HG03159 (cell line): Measurements from ENCODE around the gene ADNP2.
A peak's percentile ranks its signal among the peaks of the same experiment; 100 is the strongest.
"Not testable (repeated sequence)": the region's sequence is repeated elsewhere in the genome, so short reads cannot be mapped to it uniquely, and the experiment has no call there.

Experiments
- ATAC-seq: cut with Tn5 transposase; IDR thresholded peaks from one replicate; pipeline ENCODE4 v1.9.1; 2021; ENCODE audit warnings: mild to moderate bottlenecking, moderate library complexity; ENCODE audit not compliant: unreplicated experiment

Gene ADNP2

GRCh38 chr18:80145196-80145804 is 36.2 kb downstream of the ADNP2 start:
- ATAC-seq, result no peak

DNA sequence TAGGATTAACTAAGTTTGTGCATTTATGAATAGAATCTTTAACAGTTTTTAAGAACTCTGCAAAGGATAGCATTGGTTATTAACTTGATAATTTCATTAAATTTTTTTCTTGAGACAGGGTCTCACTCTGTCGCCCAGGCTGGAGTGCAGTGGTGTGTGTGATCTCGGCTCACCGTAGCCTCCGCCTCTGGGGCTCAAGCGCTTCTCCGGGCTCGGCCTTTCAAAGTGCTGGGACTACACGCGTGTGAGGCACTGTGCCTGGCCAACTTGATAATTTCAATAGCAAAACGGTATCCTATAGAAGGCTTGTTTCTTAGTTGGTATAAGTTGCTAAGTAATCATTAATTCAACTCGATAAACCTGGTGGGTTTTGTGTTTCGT is 38.0 kb downstream of the ADNP2 start:
- peak; percentile 33 for ATAC-seq

DNA sequence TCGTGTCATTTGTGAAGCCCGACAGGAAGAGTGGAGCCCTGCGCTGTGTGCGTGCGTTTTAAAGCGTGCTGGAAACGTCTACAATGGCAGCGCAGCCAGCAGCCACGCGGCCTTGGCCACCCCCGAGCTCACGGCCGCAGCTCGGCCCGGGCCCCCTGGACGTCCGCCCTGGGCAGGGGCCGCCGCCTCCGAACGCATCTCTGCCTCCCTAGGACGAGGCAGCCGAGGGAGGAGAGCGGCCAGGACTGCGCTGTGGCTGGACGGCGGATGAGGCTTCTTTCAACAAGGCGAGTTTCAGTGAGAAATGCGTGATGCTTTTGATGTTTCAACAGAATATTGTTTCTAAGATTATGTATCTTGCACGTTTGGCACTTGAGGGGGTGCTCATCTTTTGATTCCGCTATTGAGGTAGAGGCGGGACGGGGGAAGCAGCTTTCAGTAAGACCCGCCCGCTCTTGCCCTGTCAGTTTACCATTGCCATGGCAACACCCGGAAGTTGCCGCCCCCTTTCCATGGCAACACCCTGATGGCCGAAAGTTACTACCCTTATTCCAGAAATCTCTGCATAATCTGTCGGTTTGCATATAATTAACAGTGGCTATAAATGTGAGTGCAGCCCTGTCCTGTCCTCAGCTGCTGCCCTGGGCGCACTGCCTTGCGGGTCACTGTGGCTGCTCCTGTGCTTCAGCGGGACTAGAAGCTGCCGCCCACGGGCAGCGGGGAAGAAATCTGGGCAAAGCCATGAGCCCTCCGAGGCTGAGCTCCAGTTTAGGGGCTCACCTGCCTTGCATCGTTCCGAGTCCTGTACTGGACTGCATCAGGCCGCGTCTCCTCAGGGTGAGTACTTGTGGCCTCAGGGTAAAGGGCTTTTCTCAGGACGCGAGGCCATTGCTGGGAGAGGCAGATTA is 38.6 kb downstream of the ADNP2 start:
- ATAC-seq, result peak; percentile 89

- peak; percentile 0 for ATAC-seq
Measured at GRCh38 chr18:80148326-80149199, 39.5 kb downstream of the ADNP2 start.

DNA sequence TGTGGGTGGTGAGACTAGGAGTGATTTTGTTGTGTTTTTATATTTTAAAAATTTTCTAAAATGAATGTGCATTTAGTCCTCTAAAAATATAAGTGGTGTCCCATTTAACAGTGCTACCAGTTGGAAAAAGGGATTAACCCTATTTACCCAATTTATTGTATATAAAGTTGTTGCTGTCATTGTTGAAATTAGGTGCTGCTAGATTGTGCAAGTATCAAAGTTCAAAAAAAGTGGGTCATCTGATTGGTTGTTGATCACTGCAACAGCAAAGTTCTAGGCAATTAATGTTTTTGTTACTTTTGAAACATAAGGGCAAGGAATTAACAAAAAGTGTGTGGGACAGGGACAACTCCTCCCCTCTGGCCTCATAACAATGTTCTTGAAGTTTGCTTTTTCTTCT is 40.6 kb downstream of the ADNP2 start:
- ATAC-seq, result no peak

DNA sequence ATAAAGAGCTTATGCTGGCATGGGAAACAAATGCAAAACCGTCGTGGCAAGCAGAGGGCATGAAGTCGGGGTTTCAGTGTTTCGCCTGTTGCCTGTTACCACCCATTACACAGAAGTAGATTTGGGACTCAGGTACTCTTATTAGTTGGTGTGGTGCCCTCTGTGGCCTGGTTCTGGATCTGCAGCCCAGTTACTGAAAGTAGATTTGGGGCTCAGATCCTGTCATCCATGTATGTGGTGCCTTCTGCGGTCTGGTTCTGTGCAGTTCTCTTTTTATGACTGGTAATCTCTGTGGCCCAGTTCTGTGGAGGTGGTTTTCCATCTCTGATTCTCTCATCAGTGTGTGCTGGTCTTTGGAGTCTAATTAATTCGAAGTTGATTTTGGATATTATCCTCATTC is 45.2 kb downstream of the ADNP2 start:
- peak; percentile 81 for ATAC-seq

DNA sequence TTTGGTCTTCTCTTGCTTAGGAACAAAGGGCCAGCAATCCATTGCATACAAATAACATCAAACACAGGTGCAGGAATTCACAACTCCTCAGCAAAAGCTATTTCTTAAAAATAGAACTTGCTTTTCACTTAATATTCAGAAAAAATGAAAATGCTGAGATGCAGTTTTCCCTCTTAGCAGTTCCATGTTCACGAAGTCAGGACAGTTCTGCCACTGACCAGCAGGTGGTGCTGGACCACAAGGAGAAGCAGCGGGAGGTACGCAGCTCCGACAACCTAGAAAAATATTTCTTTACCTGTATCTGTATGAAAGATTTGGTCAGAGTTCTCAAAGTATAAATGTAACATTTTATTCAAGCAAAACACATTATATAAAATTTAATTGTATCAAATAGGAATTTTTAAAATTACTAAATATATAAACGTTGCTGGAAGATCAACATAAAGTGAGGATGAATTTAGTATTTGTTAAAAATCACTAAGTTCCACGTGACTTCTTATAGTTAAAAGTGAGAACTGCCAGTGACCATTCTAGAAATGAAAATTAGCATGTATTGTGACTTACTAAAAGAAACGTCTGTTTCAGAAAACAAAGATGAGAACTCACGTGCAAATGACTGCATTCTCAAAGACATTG is 48.8 kb downstream of the ADNP2 start:
- no peak for ATAC-seq

- no peak for ATAC-seq
Measured at GRCh38 chr18:80158365-80158764, 49.3 kb downstream of the ADNP2 start.

DNA sequence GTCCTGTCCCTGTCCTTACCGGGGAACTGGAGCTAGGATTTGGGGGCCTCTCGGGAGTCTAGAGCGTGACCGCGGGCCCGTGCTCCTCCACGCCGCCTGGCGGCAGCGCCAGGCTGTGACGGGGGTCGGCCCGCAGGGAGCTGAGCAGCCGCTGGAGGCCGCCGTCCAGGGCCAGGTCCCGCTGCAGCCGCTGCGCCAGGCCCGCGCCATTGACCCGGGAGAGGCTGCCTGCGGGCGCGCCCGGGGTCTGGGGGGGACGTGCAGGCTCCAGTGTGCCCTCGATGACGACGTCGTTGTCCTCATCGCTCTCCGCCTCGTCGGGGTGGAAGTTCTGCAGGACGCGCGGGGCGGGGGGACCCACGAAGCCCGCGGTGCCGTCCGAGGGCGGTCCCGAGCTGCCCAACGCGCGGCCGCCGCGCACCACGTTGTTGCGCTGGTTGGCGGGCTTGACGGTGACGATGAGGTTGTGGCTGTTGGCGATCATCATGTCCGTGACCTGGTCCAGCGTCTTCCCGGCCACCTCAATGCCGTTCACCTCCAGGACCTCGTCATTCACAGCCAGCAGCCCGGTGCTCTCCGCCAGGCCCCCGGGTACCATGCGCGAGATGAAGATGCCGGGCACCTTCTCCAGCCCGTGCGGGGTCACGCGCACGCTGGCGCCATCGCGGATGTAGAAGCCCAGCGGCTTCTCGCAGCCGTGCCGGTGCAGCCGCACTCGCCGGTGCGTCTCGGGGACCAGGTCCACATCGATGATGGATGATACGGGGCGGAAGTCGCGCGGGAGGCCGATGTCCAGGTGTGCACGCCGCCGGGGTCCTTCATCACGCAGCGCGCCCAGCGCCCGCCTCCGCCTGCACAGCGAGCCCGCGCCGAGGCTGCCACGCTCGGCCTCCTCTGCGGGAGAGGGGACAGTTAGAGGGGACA is 50.9 kb downstream of the ADNP2 start:
- ATAC-seq, result no peak

GRCh38 chr18:80161781-80162417 is 52.8 kb downstream of the ADNP2 start:
- no peak for ATAC-seq

- ATAC-seq, result no peak
Measured at GRCh38 chr18:80163183-80163582, 54.1 kb downstream of the ADNP2 start.

DNA sequence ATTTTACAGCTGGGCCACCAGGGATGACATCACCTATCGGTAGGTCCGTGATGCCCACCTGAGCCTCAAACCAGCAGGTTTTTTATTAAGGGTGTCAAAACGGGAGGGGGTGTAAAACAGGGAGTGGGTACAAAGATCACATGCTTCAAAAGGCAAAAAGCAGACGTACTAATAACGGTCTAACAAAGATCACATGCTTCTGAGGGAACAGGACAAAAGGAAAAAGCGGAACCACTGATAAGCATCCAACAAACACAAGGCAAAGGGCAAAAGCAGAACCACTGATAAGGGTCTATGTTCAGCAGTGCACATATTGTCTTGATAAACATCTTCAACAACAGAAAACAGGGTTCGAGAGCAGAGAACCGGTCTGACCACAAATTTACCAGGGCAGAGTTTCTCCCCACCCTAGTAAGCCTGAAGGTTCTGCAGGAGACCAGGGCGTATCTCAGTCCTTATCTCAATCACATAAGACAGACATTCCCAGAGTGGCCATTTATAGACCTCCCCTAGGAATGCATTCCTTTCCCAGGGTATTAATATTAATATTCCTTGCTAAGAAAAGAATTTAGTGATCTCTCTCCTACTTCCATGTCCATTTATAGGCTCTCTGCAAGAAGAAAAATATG is 55.8 kb downstream of the ADNP2 start:
- not testable (repeated sequence) for ATAC-seq

DNA sequence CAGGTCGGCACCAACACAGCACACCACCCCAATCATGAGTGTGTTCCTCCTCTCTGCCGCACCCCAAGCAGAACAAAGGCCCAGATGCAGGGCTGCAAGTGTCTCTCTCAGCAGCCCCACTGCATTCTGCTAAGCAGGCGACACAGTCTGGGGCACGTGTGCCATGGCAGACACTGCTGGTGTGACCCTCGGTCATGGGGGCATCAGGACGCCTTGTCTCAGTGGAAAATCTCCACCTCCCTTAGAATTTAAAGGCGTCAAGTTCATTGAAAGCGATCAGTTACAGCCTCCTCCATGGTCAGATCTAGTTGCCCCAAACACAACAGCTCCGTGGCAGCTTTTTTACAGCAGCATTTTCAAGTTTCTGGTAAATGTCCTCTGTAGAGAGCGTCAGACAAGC is 57.2 kb downstream of the ADNP2 start:
- no peak for ATAC-seq

DNA sequence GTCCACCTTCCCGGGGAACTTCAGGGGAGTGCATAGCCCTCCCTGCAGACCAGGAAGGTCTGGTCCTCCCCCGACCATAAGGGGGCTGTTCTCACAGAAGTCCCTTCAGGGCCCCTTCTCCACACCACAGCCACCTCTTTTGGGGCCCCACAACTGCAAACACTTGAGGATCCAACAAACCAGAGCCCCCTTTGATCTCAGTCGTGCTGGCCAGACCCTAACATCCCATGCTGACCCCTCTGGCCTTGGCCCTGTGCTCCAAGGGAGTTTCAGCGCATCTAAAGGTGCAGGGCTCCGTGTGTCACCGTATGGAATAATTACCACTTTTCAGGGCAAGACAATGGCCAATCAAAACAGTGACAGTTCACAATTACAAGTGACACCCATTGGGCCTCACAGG is 57.7 kb downstream of the ADNP2 start:
- no peak for ATAC-seq

DNA sequence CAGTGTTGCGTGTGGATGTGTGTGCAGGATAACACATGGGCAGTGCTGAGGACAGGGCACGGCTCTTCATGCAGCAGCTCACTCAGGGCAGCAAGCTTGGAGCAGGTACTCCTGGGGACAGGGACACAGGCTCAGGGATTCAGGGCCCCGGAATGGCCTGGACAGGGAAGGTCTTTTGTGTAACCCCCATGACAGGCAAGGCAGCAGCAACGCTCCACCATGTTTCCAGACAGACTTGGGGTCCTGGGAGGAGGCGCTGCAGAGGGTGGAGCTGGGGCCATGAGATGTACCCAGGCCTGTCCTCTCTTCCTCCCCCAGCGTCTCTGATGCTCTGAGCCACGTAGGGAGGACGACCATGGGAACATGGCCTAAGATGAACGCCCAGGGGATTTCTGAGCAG is 58.3 kb downstream of the ADNP2 start:
- ATAC-seq, result no peak

DNA sequence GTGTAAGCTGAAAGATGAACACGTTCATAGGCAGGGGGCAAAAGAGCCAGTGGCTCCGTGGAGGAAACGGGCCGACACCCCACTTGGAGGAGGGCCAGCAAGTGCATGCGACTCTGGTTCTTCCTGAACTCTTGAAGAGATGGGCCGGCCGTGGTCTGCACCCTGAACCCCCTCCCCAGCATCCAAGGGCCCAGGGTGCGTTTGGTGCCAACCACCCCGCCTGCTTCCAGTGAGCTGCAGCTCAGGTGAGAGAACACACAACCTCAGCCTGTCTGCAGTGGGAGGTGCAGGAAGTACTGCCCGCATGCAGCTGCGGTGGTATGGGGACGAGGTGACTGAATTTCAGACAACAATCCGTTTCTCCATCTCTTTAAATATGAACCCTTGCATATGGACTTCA is 58.9 kb downstream of the ADNP2 start:
- no peak for ATAC-seq

GRCh38 chr18:80168346-80168745 is 59.3 kb downstream of the ADNP2 start:
- no peak for ATAC-seq

GRCh38 chr18:80168982-80169381 is 59.9 kb downstream of the ADNP2 start:
- no peak for ATAC-seq

DNA sequence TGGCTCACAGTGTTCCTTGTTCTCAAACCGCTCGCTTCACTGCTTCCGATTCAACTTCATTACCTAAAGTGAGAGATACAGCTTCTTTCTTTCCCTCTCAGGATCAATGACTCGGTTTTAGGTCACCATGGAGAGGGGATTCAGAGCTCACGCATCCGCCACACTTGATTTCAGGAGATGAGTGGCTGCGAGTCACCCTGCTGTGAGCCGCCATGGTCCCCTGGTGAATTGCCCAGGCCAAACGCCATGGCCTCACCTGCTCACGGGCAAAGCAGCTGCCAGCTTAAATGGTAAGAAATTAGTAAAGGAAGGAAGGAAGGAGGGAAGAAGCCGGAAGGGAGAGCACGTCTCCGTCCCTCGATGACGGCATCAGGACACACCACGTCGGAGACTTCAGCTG is 60.5 kb downstream of the ADNP2 start:
- no peak for ATAC-seq
